COLO668 (cell line): Measurements from ENCODE around the gene ETS1.
A peak's percentile ranks its signal among the peaks of the same experiment; 100 is the strongest.
"Not testable (repeated sequence)": the region's sequence is repeated elsewhere in the genome, so short reads cannot be mapped to it uniquely, and the experiment has no call there.

ENCODE experiments used
- DNase-seq: peaks from one replicate; lab custom pipeline; 2025; ENCODE audit not compliant: unreplicated experiment; lab: John Stamatoyannopoulos, UW

Gene ETS1

GRCh38 chr11:128467610-128468041, 119.7 kb downstream of the ETS1 start:
- DNase-seq = no peak

GRCh38 chr11:128467041-128467440, 120.3 kb downstream of the ETS1 start:
- DNase-seq = no peak

- no peak for DNase-seq
Observed at GRCh38 chr11:128465946-128466705, 121.2 kb downstream of the ETS1 start.

- DNase-seq = no peak
Observed at GRCh38 chr11:128465531-128465930, 121.8 kb downstream of the ETS1 start.

GRCh38 chr11:128464878-128465450, 122.4 kb downstream of the ETS1 start:
- no peak for DNase-seq

- no peak for DNase-seq
Observed at GRCh38 chr11:128463979-128464378, 123.4 kb downstream of the ETS1 start.

- no peak for DNase-seq
Observed at GRCh38 chr11:128463371-128463829, 124.0 kb downstream of the ETS1 start.

GRCh38 chr11:128462922-128463321, 124.4 kb downstream of the ETS1 start:
- no peak for DNase-seq

- no peak for DNase-seq
Observed at GRCh38 chr11:128462189-128462588, 125.2 kb downstream of the ETS1 start.

GRCh38 chr11:128458321-128458720, 129.0 kb downstream of the ETS1 start:
- no peak for DNase-seq

GRCh38 chr11:128457874-128458273, 129.5 kb downstream of the ETS1 start:
- no peak for DNase-seq

GRCh38 chr11:128456566-128457268, 130.6 kb downstream of the ETS1 start:
- no peak for DNase-seq

- DNase-seq = no peak
Observed at GRCh38 chr11:128455766-128456165, 131.6 kb downstream of the ETS1 start.

- DNase-seq = peak; percentile 52
Observed at GRCh38 chr11:128453444-128454336, 133.7 kb downstream of the ETS1 start.

GRCh38 chr11:128451652-128452470, 135.5 kb downstream of the ETS1 start:
- peak; percentile 78 for DNase-seq

GRCh38 chr11:128450882-128451651, 136.3 kb downstream of the ETS1 start:
- DNase-seq = no peak

- DNase-seq = not testable (repeated sequence)
Observed at GRCh38 chr11:128450425-128450824, 136.9 kb downstream of the ETS1 start.

- no peak for DNase-seq
Observed at GRCh38 chr11:128448981-128449713, 138.2 kb downstream of the ETS1 start.
